H1 (cell line): ENCODE measurements around the gene UGGT2. TPM values are rescaled to one million over a fixed set of nuclear protein-coding genes. Genes with fewer than 3 reads are reported as not detected.

ENCODE experiments used
- CTCF ChIA-PET: fragments of 300-600 bp; sonication (Branson Sonifier 250); formaldehyde crosslinking; loops from one replicate; lab custom pipeline; 2021; ENCODE audit not compliant: partially characterized antibody; lab: Charles Lee
- POLR2A ChIA-PET: fragments of 300-600 bp; sonication (Branson Sonifier 250); formaldehyde crosslinking; loops from one replicate; lab custom pipeline; 2021; ENCODE audit warnings: inconsistent platforms; ENCODE audit not compliant: partially characterized antibody; lab: Charles Lee
- DNase-seq, 2 experiments: peaks; one replicate each; pipeline versions ENCODE4 v3.0.0 to v3.0.0-alpha.2; 2010 to 2022; ENCODE audit warnings: low spot score in 2 of 2, low read depth in 1 of 2, mixed read lengths in 1 of 2
- FAIRE-seq: peaks from 2 replicates; lab custom pipeline; 2011; peaks lifted over from hg19 to GRCh38; lab: Jason Lieb, UNC
- H2AFZ ChIP-seq: 2 replicates; pipeline ENCODE4 v1.8.1; 2012; ENCODE audit warnings: low read length, inconsistent platforms
- H2AK5ac ChIP-seq: 2 replicates; pipeline ENCODE4 v1.6.1; 2013; ENCODE audit warnings: low read depth, low read length
- H2BK120ac ChIP-seq: replicated peaks from 2 replicates; pipeline ENCODE3; 2013; ENCODE audit warnings: low read depth, low read length, inconsistent platforms
- H2BK12ac ChIP-seq: 2 replicates; pipeline ENCODE4 v1.6.1; 2013; ENCODE audit warnings: low read depth, low read length
- H2BK15ac ChIP-seq: 2 replicates; pipeline ENCODE4 v1.6.1; 2013; ENCODE audit warnings: low read length
- H2BK20ac ChIP-seq: 2 replicates; pipeline ENCODE4 v1.6.1; 2013; ENCODE audit warnings: low read length
- H2BK5ac ChIP-seq: 2 replicates; pipeline ENCODE4 v1.6.1; 2013; ENCODE audit warnings: low read depth, low read length
- H3K14ac ChIP-seq: 2 replicates; pipeline ENCODE4 v1.6.1; 2013; ENCODE audit warnings: inconsistent platforms; ENCODE audit not compliant: insufficient read length
- H3K18ac ChIP-seq: 2 replicates; pipeline ENCODE4 v1.6.1; 2013; ENCODE audit warnings: low read length; ENCODE audit errors: extremely low read depth
- H3K23ac ChIP-seq: 2 replicates; pipeline ENCODE4 v1.6.1; 2013; ENCODE audit warnings: inconsistent platforms; ENCODE audit not compliant: insufficient read length
- H3K23me2 ChIP-seq: 2 replicates; pipeline ENCODE4 v1.6.1; 2013; ENCODE audit warnings: low read depth, low read length
- H3K27ac ChIP-seq: 2 replicates; pipeline ENCODE4 v1.6.1; 2011; ENCODE audit warnings: low read depth, low read length, inconsistent platforms
- H3K27me3 ChIP-seq, 4 experiments: replicated peaks in 1 of 4; 1 replicate in 1 of 4; 2 replicates in 3 of 4; pipeline versions ENCODE4 v1.6.1 to v1.8.1; 2011 to 2013; ENCODE audit warnings: low read length in 3 of 4, mild to moderate bottlenecking in 3 of 4, inconsistent platforms in 2 of 4, mixed read lengths in 2 of 4, moderate library complexity in 1 of 4; ENCODE audit not compliant: control insufficient read depth in 3 of 4, insufficient read depth in 3 of 4; ENCODE audit errors: extremely low read depth in 1 of 4
- H3K36me3 ChIP-seq, 4 experiments: 2 replicates each; pipeline versions ENCODE4 v1.6.1 to v1.8.1; 2011 to 2013; ENCODE audit warnings: mild to moderate bottlenecking in 4 of 4, low read length in 3 of 4, moderate library complexity in 2 of 4, control low read depth in 1 of 4, inconsistent platforms in 1 of 4; ENCODE audit not compliant: insufficient read depth in 4 of 4, control insufficient read depth in 2 of 4
- H3K4ac ChIP-seq: replicated peaks from 2 replicates; pipeline ENCODE3; 2013; ENCODE audit warnings: low read length, low read depth, mixed read lengths, inconsistent platforms; ENCODE audit not compliant: insufficient read length
- H3K4me1 ChIP-seq, 4 experiments: replicated peaks in 1 of 4; 1 replicate in 1 of 4; 2 replicates in 3 of 4; pipeline versions ENCODE4 v1.6.1 to v1.8.1; 2011 to 2013; ENCODE audit warnings: low read length in 3 of 4, inconsistent platforms in 2 of 4, mixed read lengths in 1 of 4; ENCODE audit not compliant: insufficient read depth in 4 of 4, control insufficient read depth in 3 of 4
- H3K4me2 ChIP-seq, 2 experiments: 2 replicates each; pipeline versions ENCODE4 v1.6.1 to v1.8.1; 2011 to 2013; ENCODE audit warnings: low read depth in 2 of 2, low read length in 2 of 2, control low read depth in 1 of 2, inconsistent platforms in 1 of 2, mild to moderate bottlenecking in 1 of 2; ENCODE audit not compliant: insufficient read depth in 1 of 2
- H3K4me3 ChIP-seq, 4 experiments: fragments of 200-600, 300-600 bp in 1 of 4; sonication (generic), shearing (Covaris generic), sonication (Bioruptor Twin) in 1 of 4; 2 replicates each; pipeline versions ENCODE4 v1.5.1 to v1.8.1; 2011 to 2016; ENCODE audit warnings: low read length in 4 of 4, low read depth in 3 of 4, control low read depth in 2 of 4, inconsistent platforms in 2 of 4, mild to moderate bottlenecking in 2 of 4, mixed read lengths in 1 of 4, moderate library complexity in 1 of 4; ENCODE audit not compliant: insufficient read depth in 2 of 4; ENCODE audit errors: extremely low read depth in 1 of 4
- H3K56ac ChIP-seq: replicated peaks from 2 replicates; pipeline ENCODE3; 2013; ENCODE audit warnings: low read depth, mild to moderate bottlenecking, mixed read lengths, low read length, inconsistent platforms; ENCODE audit not compliant: insufficient read length
- H3K79me1 ChIP-seq: 2 replicates; pipeline ENCODE4 v1.6.1; 2013; ENCODE audit warnings: low read depth, low read length, control low read depth
- H3K79me2 ChIP-seq, 2 experiments: 2 replicates each; pipeline versions ENCODE4 v1.6.1 to v1.8.1; 2012 to 2013; ENCODE audit warnings: low read length in 2 of 2, mild to moderate bottlenecking in 2 of 2, inconsistent platforms in 1 of 2; ENCODE audit not compliant: insufficient read depth in 2 of 2, control insufficient read depth in 1 of 2
- H3K9ac ChIP-seq, 4 experiments: replicated peaks in 1 of 4; 1 replicate in 1 of 4; 2 replicates in 3 of 4; pipeline versions ENCODE4 v1.6.1 to v1.8.1; 2011 to 2013; ENCODE audit warnings: low read depth in 3 of 4, low read length in 3 of 4, control low read depth in 2 of 4, mild to moderate bottlenecking in 2 of 4, moderate library complexity in 2 of 4, inconsistent platforms in 1 of 4; ENCODE audit errors: extremely low read depth in 1 of 4
- H3K9me3 ChIP-seq, 2 experiments: 2 replicates each; pipeline versions ENCODE4 v1.6.1 to v1.8.1; 2012 to 2013; ENCODE audit warnings: mild to moderate bottlenecking in 2 of 2, moderate library complexity in 2 of 2, control low read depth in 1 of 2, inconsistent platforms in 1 of 2, low read depth in 1 of 2, low read length in 1 of 2, mixed read lengths in 1 of 2; ENCODE audit not compliant: insufficient read depth in 2 of 2
- H4K20me1 ChIP-seq, 2 experiments: replicated peaks in 1 of 2; 2 replicates each; pipeline versions ENCODE3 to v1.8.1; 2011 to 2013; ENCODE audit warnings: inconsistent platforms in 2 of 2, low read length in 2 of 2, mild to moderate bottlenecking in 1 of 2; ENCODE audit not compliant: insufficient read depth in 2 of 2, control insufficient read depth in 1 of 2
- H4K5ac ChIP-seq: 2 replicates; pipeline ENCODE4 v1.6.1; 2013; ENCODE audit warnings: low read length, low read depth, mixed read lengths, inconsistent platforms; ENCODE audit not compliant: insufficient read length
- H4K8ac ChIP-seq: 2 replicates; pipeline ENCODE4 v1.8.0; 2013; ENCODE audit warnings: mild to moderate bottlenecking, moderate library complexity, low read length, inconsistent platforms; ENCODE audit not compliant: insufficient read depth; ENCODE audit errors: extremely low read depth
- H4K91ac ChIP-seq: replicated peaks from 2 replicates; pipeline ENCODE3; 2013; ENCODE audit warnings: low read length, mixed read lengths, inconsistent platforms; ENCODE audit not compliant: insufficient read length
- EGR1 ChIP-seq: IDR thresholded peaks from 2 replicates; pipeline ENCODE4 v1.6.1; 2011; ENCODE audit warnings: low read depth, low read length, borderline replicate concordance
- FOSL1 ChIP-seq: IDR thresholded peaks from 2 replicates; pipeline ENCODE4 v1.6.1; 2011; ENCODE audit warnings: mild to moderate bottlenecking, low read depth, low read length, moderate library complexity; ENCODE audit not compliant: insufficient read depth
- SP1 ChIP-seq: IDR thresholded peaks from 2 replicates; pipeline ENCODE4 v1.6.1; 2011; ENCODE audit warnings: low read depth, low read length
- SRF ChIP-seq: IDR thresholded peaks from 2 replicates; pipeline ENCODE4 v1.6.1; 2011; ENCODE audit warnings: mild to moderate bottlenecking, low read depth, low read length, moderate library complexity
- TBP ChIP-seq: IDR thresholded peaks from 2 replicates; pipeline ENCODE4 v1.6.1; 2011; ENCODE audit warnings: low read depth, low read length, improper control_type of control experiment
- WGBS, 2 experiments: shearing (Covaris generic) in 1 of 2; methylation state at CpG; one replicate each; pipeline versions ENCODE4 v1.1.6 to v1.1.7; 2013 to 2015; ENCODE audit warnings: low lambda C conversion rate in 2 of 2, mixed read lengths in 2 of 2, inconsistent platforms in 1 of 2, low coverage in 1 of 2, missing lambda C conversion rate in 1 of 2; ENCODE audit not compliant: insufficient replicate concordance in 2 of 2, insufficient coverage in 1 of 2, insufficient read length in 1 of 2; ENCODE audit errors: extremely low coverage in 1 of 2, missing lambda C conversion rate in 1 of 2; 5-methylcytosine and 5-hydroxymethylcytosine counted together
- polyA plus RNA-seq, 7 experiments: library from polyadenylated mRNA; depleted of rRNA in 3 of 7; stranded (reverse) in 5 of 7; unstranded in 2 of 7; fragments of >200 nt in 5 of 7; fragments of 200-250 nt in 2 of 7; gene quantifications; 1 replicate in 5 of 7; 2 replicates in 1 of 7; 4 replicates in 1 of 7; pipeline versions ENCODE4 v1.2.1 to v1.2.3, GENCODE V29; 2011 to 2013; ENCODE audit warnings: missing spikeins in 2 of 7, mixed read lengths in 2 of 7
- total RNA-seq: library from RNA; stranded (reverse); fragmentation: NEBNext Ultra II Directional; extraction: Animal tissue kit (Norgen Biotek cat#: 25700); gene quantifications from 2 replicates; pipeline ENCODE4 v1.2.1, GENCODE V29; 2021
- TF ChIP-seq, protein P1 (sequence below): IDR thresholded peaks from 2 replicates; pipeline ENCODE4 v1.6.1; 2011; ENCODE audit warnings: low read length, improper control_type of control experiment

UGGT2 gene
- total and polyA plus RNA-seq, 2 of the 8 experiments (the other 6 are each of a cell fraction or from before 2014, with no cell fraction given): 5.9 to 25.1 TPM

DNA sequence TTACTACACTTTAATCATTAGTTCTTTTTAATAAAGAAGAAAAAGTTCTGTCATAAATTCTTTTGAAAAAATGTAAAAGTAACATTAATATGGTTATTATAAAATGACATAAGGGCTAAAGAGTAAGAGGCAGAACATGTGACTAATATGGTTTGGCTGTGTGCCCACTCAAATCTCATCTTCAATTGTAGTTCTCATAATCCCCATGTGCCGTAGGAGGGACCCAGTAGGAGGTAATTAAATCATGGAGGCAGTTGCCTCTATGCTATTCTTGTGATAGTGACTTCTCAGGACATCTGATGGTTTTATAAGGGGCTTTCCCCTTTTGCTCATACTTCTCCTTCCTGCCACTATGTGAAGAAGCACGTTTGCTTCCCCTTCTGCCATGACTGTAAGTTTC lies 104.5 kb downstream of the UGGT2 start:
- no peaks in the 10 kb centered on the region for H3K27me3 ChIP-seq
- H3K9me3 ChIP-seq: peaks cover 4 to 16% of the 10 kb centered on the region in 2 experiments; a peak in 3 of 4 replicates
- H2BK120ac ChIP-seq: no peak overlapping the region
- no peaks in the 10 kb centered on the region for H4K20me1 ChIP-seq
- H3K4me3 ChIP-seq: no peak overlapping the region
- CTCF ChIA-PET: no interaction called here
- TF ChIP-seq EGR1: no peak
- TF ChIP-seq FOSL1: no peak
- TF ChIP-seq, protein P1, sequence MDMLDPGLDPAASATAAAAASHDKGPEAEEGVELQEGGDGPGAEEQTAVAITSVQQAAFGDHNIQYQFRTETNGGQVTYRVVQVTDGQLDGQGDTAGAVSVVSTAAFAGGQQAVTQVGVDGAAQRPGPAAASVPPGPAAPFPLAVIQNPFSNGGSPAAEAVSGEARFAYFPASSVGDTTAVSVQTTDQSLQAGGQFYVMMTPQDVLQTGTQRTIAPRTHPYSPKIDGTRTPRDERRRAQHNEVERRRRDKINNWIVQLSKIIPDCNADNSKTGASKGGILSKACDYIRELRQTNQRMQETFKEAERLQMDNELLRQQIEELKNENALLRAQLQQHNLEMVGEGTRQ: no peak
- no peak for TF ChIP-seq SRF
- no peak for TF ChIP-seq SP1
- no peak for TF ChIP-seq TBP
- no peak overlapping the region for H3K23ac ChIP-seq
- H3K79me2 ChIP-seq: no peaks in the 10 kb centered on the region
- H3K36me3 ChIP-seq: peaks cover 0 to 17% (median 2%) of the 10 kb centered on the region in 4 experiments; a peak in 3 of 8 replicates
- no peak overlapping the region for H3K4me2 ChIP-seq
- H2AK5ac ChIP-seq: no peak overlapping the region
- H4K8ac ChIP-seq: no peak overlapping the region
- no peak overlapping the region for H3K4ac ChIP-seq
- H3K4me1 ChIP-seq: peaks cover 0 to 7% (median 1%) of the 10 kb centered on the region in 4 experiments; a peak in 2 of 7 replicates
- H3K18ac ChIP-seq: no peak overlapping the region
- H2AFZ ChIP-seq: no peak overlapping the region
- H3K56ac ChIP-seq: no peak overlapping the region
- no peak overlapping the region for H3K9ac ChIP-seq
- H2BK15ac ChIP-seq: no peak overlapping the region
- H3K79me1 ChIP-seq: no peaks in the 10 kb centered on the region
- H3K27ac ChIP-seq: no peak overlapping the region
- WGBS, 2 experiments: 85% methylated on average over 2 of the region's 2 CpGs; no CpG with 5 or more reads in 1 of the 2 experiments
- POLR2A ChIA-PET: no interaction called here
- no peak for FAIRE-seq
- no peak for DNase-seq
- H2BK20ac ChIP-seq: no peak overlapping the region
- H3K14ac ChIP-seq: no peak overlapping the region
- no peak overlapping the region for H2BK5ac ChIP-seq
- H4K5ac ChIP-seq: no peak overlapping the region
- no peak overlapping the region for H2BK12ac ChIP-seq
- H3K23me2 ChIP-seq: no peaks in the 10 kb centered on the region
- H4K91ac ChIP-seq: no peak overlapping the region
